OCI-LY1 (cell line): ENCODE results near the gene HYAL2.

Experiments used
- EZH2 ChIP-seq: fragments of 200-600 bp; sonication (generic), shearing (Covaris generic); IDR thresholded peaks from 2 replicates; pipeline ENCODE4 v1.8.0; 2017; ENCODE audit warnings: borderline replicate concordance, mixed run types, mild to moderate bottlenecking, antibody characterized with exemption, low read length, moderate library complexity, mixed read lengths
- TF ChIP-seq, protein P1 (sequence below): fragments of 200-600 bp; sonication (generic), shearing (Covaris generic); IDR thresholded peaks from 2 replicates; pipeline ENCODE4 v1.5.1; 2017; ENCODE audit warnings: mild to moderate bottlenecking, antibody characterized with exemption, low read length, moderate library complexity, mixed read lengths

DNA sequence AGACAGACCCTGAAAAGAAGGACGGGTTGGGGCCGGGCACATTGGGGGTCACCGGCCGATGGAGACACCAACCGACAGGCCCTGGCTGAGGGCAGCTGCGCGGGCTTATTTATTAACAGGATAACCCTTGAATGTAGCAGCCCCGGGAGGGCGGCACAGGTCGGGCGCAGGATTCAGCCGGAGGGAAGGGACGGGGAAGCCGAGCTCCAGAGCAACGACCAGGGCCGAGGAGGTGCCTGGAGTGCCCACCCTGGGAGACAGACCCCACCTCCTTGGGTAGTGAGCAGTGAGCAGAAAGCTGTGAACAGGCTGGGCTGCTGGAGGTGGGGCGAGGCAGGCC lies 45.8 kb downstream of the HYAL2 start:
- TF ChIP-seq, protein P1, sequence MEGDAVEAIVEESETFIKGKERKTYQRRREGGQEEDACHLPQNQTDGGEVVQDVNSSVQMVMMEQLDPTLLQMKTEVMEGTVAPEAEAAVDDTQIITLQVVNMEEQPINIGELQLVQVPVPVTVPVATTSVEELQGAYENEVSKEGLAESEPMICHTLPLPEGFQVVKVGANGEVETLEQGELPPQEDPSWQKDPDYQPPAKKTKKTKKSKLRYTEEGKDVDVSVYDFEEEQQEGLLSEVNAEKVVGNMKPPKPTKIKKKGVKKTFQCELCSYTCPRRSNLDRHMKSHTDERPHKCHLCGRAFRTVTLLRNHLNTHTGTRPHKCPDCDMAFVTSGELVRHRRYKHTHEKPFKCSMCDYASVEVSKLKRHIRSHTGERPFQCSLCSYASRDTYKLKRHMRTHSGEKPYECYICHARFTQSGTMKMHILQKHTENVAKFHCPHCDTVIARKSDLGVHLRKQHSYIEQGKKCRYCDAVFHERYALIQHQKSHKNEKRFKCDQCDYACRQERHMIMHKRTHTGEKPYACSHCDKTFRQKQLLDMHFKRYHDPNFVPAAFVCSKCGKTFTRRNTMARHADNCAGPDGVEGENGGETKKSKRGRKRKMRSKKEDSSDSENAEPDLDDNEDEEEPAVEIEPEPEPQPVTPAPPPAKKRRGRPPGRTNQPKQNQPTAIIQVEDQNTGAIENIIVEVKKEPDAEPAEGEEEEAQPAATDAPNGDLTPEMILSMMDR, result no peak
- TF ChIP-seq EZH2, result no peak
